Stimulated activated CD8-positive, alpha-beta memory T cell treated with anti-CD3 and anti-CD28 coated beads, Interleukin-12 subunit alpha, Interleukin-12 subunit beta, amount 100 ng/mL, for 24 hours (primary cell): ENCODE data around the gene CFAP77.

Experiments used
- DNase-seq: peaks from one replicate; pipeline ENCODE4 v3.0.0-alpha.2; 2020; ENCODE audit errors: extremely low read depth

CFAP77 gene

DNA sequence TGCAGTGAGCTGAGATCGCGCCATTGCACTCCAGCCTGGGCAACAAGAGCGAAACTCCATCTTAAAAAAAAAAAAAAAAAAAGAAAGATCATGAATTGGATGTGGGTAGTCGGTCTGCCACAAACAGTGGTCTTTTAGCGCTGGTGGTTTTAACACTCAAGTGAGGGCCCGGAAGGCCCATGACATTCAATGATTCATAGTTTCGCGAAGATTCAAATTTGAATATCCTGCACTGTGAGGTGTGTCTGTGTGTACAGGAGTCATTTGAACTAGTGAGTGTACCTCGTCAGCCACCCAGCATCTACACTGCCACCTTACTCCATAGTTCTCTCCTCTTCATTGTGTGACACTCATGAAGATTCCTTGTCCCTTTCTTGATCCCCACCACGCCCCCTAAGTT is 41.3 kb downstream of the CFAP77 start:
- DNase-seq: peak; percentile 9

DNA sequence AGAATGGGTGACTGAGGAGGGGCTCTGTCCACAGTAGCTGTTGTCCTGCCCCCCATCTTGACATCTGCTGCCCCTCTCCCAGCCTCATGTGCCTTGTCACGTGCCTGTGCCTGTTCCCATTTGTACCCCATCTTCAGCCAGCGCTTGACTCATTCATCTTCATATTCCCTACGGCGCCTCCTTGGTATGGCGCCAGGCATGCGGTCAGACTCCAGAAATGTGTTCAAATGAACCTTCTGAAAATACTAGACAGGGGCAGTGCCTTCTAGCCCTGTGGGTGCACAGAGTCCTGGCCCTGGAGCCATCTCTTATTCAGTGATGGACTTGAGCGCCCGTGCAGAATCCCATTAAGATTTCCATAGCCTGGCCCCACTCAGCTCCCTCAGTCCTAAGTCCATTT is 46.2 kb downstream of the CFAP77 start:
- DNase-seq: no peak

DNA sequence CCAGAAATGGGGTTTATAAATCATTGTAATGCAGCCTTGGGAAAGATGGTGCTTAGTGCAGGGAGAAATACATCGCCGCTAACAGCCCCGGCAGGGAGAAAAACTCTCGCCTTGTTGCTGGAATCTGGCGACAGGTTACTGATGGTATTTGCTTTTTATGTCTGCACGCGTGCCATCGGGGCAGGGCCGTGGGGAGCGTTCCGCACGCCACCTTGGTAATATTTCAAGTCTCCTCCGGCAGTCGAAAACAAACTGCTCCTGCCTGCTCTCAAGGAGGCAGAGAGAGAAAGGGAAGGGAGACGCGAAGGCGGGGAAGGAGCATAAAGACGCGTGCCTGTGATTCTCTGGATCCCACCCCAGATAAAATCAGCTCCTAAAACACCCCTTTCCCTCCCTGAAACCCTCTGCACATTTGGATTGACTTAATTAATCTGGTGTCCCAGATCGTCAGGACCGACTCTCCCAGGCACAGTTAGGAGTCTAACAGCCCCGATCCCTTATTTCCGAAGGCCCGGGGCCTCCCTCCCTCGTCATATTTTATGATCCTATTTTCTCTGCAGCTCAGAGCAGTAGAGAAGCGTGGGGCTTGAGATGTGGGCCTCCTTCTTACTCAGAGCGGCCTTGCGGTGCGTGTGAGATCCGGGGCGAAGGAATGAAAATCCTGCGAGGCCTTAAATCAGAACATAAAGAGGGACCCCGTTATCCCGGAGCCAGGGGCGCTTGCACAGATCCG is 47.7 kb downstream of the CFAP77 start:
- DNase-seq: no peak

DNA sequence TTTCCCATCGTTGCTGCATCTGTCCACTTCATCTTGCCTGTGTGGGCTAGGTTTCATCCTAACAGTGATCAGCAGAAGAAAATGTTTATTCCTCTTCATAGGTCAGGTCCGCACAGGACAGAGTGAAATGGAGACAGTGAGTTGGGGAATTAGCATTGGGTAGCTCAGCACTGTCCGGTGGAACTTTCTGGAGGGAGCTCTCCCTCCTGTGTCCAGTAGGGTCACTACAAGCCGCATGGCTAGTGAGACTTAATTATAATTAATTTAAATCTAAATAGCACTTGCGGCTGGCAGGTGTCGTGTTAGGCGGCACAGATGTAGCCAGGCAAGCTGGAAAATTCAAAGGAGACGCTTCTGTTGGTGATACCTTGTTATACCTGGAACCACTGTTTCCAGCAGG is 48.4 kb downstream of the CFAP77 start:
- no peak for DNase-seq

DNA sequence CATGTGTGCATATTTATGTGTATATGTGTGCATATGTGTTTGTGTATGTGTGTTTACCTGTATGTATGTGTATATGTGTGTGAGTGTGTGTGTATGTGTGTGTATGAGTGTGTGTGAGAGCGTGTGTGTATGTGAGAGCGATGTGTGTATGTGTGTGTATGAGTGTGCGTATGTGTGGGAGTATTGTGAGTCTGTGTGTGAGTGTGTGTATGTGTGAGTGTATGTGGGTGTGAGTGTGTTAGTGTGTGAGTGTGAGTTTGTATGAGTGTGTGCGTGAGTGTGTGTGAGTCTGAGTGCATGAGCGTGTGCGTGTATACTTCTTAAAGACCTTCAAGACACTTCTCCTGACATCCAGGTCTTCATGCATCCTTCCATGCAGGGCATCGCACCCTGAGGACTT is 49.6 kb downstream of the CFAP77 start:
- DNase-seq: no peak

DNA sequence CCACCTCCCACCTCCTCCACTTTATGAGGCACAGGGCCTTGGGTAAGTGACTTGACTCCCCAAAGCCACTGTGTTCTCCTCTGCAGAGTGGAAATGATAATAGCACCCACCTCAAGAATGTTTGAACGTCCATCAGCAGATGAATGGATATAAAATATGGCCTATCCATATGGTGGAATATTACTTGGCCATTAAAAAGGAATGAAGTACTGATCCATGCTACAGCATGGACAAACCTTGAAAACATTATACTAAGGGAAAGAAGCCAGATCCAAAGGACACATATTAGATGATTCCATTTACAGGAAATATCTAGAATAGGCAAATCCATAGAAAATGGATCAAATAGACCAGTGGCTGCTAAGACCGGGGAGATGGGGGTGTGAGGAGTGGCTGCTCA is 50.2 kb downstream of the CFAP77 start:
- no peak for DNase-seq

DNA sequence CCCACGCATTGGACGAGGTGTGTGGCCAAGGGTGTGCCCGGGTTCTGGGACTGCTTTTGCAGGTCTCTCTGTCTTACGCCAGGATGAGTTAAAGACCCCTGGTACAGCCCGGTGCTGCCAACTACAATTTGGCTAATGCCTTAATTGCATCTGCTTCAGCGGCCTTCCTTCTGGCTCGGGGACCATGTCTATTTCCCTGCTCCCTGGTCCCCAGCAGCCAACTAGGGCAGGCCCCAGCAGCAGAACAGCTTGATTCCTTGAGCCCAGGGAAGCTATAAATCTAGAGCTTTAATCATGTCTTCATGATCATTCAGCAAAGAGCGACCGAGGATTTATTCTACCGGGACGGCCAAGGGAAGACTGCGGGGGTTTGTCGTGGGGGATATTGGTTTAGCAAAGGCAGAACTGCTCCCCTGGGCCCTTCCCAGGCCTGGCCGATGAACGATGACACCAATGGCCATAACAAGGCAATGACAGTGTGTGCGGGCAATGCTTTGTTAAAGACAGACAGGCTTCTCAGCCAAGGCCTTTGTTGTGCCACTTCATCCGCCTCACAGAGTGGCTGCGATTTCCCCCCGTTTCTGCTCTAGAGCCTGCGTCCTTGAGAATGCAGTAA is 51.4 kb downstream of the CFAP77 start:
- DNase-seq: no peak

DNA sequence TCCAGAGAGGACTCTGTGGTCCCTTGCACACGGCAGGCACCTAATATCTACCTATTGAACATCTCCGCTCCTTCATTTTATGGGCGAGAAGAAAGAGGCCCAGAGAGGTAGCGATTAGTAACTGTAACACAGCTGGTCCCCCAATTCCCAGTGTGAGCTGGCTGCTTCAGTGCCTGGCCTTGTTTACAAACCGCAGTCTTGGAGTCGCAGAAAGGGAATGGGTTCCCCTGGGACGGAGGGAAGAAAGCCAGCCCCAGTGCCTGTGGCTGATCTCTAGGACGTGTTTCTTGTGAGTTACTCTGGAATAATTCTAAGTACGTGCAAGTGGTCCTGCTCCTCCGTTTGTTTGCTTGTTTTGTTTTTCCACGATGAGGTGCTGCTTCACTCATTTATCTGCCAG is 52.0 kb downstream of the CFAP77 start:
- no peak for DNase-seq

DNA sequence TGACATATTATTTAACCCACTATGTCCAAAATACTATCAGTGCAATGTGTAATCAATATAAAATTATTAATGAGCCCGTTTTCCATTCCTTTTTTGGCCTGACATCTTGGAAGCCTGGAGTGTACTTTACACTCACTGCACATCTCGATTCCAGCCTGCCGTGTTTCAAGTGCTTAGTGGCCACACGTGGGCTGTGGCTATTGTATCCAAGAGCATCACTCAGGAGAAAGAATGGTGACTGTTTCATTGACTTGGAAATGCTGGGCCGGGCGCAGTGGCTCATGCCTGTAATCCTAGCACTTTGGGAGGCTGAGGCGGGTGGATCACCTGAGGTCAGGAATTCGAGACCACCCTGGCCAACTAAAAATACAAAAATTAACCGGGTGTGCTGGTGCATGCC is 54.5 kb downstream of the CFAP77 start:
- DNase-seq: no peak

DNA sequence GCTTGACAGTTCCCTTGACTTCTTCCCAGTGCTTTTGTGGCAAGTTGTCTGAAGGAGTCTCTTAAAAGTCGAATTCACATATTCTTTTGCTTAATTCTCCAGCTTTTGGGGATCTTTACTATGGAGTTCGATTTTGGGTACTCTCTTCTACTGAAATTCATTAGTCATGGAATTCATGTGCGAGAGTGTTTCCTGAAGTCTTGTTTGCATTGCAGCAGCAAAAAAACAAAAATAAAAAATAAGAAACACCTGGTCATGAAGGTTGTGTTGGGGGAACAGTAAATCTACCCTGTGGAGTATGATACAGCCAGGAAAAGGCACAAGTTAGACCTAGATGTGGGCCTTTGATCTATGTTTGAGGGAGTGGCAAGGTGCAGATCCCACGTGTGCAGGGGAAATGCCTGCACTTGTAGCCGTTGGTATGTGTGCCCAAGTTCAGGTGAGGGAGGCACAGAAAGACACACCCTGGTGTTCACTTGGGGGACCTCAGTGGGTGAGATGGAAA is 55.2 kb downstream of the CFAP77 start:
- no peak for DNase-seq

DNA sequence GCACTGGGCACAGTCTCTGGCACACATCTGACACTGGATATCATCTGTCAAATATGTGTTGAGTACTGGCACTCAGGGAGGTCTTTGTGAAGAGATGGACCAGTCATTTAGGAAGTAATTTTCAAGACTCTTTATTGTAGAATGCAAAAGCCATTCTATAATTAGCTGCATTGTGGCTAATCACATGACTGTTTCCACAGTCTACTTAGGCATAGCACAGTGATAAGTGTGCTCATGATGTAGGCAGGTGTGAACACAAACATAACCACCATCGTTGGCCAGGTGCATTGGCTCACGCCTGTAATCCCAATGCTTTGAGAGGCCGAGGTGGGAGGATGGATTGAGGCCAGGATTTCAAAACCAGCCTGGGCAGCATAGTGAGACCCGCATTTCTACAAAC is 62.2 kb downstream of the CFAP77 start:
- DNase-seq: no peak

DNA sequence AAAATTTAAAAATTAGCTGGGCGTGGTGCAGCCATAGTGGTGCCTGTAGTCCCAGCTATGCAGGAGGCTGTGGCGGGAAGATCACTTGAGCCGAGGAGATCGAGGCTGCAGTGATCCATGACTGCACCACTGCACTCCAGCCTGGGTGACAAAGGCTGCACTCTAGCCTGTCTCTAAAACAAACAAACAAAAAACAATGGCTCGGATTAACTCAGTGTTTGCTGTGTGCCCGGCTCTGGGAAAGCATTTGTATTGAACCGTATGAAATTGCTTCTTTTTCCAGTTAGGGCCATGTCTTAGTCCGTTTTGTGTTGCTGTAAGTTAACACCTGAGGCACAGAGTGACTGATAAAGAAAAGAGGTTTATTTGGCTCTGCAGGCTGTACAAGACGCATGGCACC is 62.6 kb downstream of the CFAP77 start:
- DNase-seq: no peak

DNA sequence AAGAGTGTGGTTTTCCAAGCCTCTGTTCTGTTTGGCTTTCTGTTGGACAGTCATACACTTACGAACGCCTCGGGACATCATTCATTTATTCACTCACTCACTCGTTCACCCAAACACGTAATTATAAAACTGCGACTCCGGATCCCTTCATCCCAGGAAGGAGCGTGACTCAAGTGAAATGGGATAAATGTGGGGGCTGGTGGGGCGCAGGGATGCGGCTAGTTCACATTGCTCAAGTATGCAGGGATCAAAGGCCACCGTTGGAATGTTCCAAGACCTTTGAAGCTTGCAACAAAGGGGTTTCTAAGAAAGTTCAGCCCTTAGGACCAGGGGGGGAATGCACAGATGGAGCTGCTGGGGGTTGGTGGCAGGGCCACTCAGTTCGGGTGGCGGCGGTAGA is 64.2 kb downstream of the CFAP77 start:
- no peak for DNase-seq

DNA sequence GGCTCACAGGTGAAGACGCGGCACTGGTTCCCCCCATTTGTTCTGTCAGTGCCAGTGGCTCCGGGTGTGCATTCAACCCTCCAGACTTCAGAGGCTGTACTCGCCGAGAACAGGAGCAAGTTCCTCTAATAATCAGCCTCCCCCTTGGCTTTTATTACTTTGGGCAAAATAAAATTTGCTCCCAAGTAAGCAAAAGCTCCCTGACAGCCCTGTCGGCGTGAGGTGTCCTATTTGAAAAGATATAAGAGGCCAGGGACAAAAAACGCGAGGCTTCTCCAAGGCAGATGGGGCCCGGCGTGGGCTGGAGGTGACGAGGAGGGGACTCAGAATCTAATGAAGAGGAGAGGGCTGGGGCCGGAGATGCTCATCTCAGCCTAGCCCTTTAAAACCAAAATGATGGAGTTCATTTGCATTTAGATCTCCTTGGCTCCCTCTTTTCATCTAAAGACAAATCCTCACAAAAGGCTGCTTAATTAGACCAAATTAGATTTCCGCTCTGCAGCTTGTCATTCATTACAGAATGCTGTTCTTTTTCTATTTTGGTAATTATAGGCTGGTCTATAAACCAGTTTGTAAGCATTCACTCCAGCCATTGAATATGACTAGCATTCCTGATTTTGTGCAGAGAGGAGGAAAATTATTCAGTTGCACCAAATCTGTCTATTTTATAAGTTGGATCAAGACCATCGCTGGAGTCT is 68.5 kb downstream of the CFAP77 start:
- DNase-seq: no peak

DNA sequence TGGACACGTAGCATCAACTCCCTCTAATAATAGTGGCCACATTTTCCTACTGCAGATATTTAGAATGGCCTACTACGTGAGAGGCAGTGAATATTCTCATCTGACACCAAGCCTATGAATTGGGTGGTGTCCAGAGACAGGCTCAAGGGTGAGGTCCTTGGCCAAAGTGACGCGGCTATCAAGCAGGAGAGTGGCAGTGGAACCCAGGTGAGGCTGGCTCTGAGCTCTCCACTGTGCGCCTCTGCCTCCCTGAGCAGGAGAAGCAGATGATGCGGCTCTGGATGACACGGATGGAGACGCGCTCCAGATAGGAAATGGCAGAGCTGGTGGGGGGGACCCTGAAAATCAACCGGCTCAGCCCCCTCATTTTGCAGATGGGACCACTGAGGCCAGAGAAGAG is 69.7 kb downstream of the CFAP77 start:
- DNase-seq: no peak

DNA sequence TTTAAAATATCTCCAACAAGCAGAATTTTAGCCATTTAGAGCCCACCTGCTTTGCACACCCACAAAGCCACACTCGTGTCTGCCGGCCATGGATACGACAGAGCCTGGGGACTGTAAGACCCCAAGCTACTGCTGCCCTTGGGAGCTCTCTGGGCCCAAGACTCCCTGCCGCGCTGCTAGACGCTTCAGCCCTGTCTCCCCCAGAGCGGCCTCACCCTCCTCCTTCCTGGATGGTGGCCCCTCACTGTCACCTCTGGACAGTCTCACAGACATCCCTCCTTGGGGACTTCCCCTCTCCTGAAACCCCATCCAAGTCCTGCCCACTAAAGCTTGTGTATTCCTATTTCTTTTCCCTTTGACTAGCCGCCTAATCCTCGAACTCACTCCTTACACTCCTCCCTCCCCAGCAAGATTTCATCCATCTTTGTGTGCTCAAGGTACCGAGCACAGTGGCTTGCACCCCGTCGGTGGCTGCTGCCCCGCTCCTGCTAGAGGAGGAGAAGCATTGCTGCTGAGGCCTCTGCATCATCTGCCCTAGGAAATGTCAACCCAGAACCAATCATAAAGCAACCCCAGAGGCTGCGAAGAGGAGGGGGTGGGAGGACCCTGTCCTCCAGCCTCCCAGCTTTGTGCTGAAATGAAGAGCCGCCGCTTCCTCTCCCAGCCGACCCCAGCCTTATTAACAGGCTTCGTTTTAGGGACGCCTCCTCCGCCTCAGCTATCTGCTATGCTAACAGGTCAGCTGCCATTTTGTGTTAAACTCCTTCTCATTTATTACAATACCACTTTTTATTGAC is 71.2 kb downstream of the CFAP77 start:
- DNase-seq: no peak

DNA sequence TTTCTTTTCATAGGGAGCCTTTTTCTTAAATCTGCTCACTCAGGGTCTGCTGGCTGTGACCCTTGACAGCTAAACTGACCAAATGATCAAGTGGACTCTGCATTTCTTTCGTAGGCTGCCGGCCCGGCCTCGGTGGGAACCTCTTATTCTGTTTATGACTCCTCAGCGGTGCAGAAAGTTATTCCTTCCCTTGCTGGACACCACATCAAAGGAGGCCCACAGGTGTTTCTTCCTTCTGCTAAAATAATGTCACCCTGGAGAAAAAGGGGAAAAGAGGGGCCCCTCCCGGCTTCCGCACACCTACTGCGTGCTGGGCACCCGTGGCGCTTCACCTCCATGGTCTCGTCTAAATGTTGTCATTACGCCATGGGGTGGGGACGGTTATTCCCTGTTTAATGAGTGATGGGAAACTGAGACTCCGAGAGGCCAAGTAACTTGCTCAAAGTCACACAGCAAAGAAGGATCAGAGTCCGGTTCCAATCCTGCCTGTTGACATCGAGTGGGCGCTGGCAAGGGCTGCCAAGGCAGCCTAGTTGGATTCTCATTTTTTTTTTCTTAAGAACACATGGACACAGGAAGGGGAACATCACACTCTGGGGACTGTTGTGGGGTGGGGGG is 72.3 kb downstream of the CFAP77 start:
- DNase-seq: no peak

DNA sequence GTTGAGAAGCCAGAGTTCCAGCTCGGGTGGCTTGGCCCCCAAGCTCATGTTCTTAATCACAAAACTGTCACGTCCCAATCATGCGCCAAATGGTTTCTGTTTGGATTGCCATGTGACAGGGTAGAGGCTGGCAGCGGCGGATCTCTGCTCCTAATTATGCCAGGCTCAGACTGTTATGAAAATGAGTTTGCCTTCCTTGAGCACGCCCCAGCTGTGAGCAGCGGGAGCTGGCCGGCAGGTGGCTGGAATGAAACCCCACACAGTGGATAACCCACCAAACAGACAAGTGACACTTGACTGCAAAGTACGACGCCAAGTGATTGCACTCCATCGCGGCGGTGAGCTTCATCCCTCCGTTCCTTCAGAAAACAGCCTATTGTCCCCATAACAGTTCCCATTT is 75.4 kb downstream of the CFAP77 start:
- DNase-seq: no peak

DNA sequence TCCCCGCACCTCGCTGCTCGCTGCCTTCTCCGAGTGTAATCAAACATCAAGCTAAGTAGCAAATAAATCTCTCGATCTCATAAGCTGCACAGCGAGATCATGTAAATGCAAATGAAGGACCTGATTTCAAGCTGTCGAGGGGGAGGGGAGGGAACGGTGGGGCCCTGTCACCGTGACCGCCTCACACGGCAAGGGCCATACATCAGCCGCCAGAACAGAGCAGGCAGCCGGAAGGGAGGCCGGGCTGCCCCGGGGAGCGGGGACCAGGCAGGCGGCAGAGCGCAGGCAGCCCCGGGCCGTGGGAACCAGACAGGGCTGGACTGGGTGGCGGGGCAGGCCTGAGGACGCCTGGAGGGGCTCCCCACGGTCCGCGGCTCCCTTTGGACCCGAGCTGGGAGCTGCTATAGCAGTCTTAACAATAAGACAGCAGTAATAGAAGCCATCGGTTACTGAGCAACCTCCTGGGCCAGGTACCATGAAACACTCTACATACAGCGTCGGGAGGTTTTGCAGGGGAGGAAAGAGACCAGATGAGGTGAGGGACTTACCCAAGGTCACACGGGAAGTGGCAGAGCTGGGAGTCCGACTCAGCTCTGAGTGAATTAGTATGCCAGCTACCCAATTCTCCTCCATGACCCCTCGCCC is 76.8 kb downstream of the CFAP77 start:
- DNase-seq: no peak

DNA sequence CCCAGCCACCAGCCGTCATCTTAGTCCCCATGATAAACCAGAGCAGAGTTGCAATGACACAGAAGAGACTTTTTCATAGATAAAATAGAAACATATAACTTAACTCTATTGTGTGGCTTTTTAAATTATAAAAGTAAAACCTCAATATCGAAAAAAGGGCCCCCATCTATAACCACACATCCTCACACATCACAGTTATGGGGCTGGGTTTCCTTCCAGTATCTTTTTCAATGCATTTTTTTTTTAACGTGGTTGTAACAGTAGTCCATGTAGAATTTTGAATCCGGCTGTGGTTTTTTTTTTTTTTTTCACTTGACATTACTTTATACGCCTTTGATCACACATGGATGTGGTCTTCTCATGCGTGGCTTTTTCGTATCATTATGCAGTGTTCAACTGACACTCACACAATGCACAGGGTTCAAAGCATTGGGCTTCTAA is 77.4 kb downstream of the CFAP77 start:
- DNase-seq: no peak

DNA sequence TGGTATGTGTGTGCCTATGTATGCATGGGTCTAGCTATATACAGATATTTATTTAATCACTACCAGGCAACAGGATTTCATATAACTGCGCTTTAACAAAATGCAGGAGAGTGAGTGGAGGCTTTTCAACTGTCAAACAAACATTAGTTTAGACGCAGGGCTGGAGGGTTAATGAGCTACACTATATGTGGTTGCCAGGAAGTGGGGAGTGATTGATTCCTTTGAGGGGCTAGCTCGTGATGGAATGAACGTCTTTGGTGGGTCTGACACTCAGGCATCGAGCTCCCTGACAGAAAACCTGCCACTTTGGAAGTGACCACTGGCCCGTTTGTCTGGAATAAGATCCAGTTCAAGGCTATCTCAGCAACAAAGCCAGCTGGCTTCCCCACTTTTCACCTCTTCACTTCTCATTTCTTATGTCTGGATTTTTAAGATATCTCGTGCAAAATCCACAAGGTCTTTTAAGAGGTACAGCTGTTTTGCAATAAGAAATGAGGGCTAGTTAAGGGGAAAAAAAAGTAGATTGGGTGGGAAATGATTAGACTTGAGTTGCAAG is 78.0 kb downstream of the CFAP77 start:
- DNase-seq: no peak
